Upper lobe of right lung (tissue), 1 donor: ENCODE results near the gene SRXN1. TPM values are rescaled to one million over a fixed set of nuclear protein-coding genes. Genes with fewer than 3 reads are reported as not detected.

ENCODE experiments used
- ATAC-seq: fragments of 200-7000 bp; cut with Tn5 transposase; one replicate; pipeline ENCODE4 v1.9.1; 2020; ENCODE audit warnings: mild to moderate bottlenecking, moderate library complexity
- DNase-seq: peaks from one replicate; pipeline ENCODE4 v3.0.0-alpha.2; 2020
- H3K27ac ChIP-seq: fragments of 200-600 bp; one replicate; pipeline ENCODE4 v1.8.0; 2022
- H3K27me3 ChIP-seq: fragments of 200-600 bp; one replicate; pipeline ENCODE4 v1.8.0; 2022; ENCODE audit warnings: mild to moderate bottlenecking
- H3K36me3 ChIP-seq: fragments of 200-600 bp; one replicate; pipeline ENCODE4 v1.8.0; 2022
- H3K4me1 ChIP-seq: fragments of 200-600 bp; one replicate; pipeline ENCODE4 v1.8.0; 2022
- H3K4me3 ChIP-seq: fragments of 200-600 bp; one replicate; pipeline ENCODE4 v1.8.0; 2022; ENCODE audit warnings: mild to moderate bottlenecking
- H3K9me3 ChIP-seq: fragments of 200-600 bp; one replicate; pipeline ENCODE4 v1.8.0; 2022
- CTCF ChIP-seq: fragments of 200-600 bp; IDR thresholded peaks from one replicate; pipeline ENCODE4 v1.8.0; 2022; ENCODE audit warnings: antibody characterized with exemption
- intact Hi-C: fragments of 100-400 bp; cut with DNase I; formaldehyde crosslinking; loops from one replicate; pipeline ENCODE4 v1.11.0; 2022
- total RNA-seq: library from RNA; stranded (reverse); fragmentation: NEBNext Ultra II Directional; extraction: Animal tissue kit (Norgen Biotek cat#: 25700); gene quantifications from one replicate; pipeline ENCODE4 v1.2.1, GENCODE V29; 2021
- donor health status: DM: no; HTN: yes; CAD: no; lungs with severe emphysema.

The SRXN1 gene
- total RNA-seq, 1 donor from 2014 or later, result 41.2 TPM

GRCh38 chr20:623704-624103, 29.3 kb downstream of the SRXN1 start:
- no peaks in the 10 kb centered on the region for H3K9me3 ChIP-seq
- DNase-seq (no peak), ATAC-seq (no peak)
- no peaks in the 10 kb centered on the region for H3K27me3 ChIP-seq
- no peak for TF ChIP-seq CTCF
- H3K27ac ChIP-seq, result no peak overlapping the region
- intact Hi-C loops, result no loop called here
- H3K4me3 ChIP-seq, result no peak overlapping the region
- no peaks in the 10 kb centered on the region for H3K36me3 ChIP-seq
- no peaks in the 10 kb centered on the region for H3K4me1 ChIP-seq

GRCh38 chr20:623021-623420, 30.0 kb downstream of the SRXN1 start:
- no peak for TF ChIP-seq CTCF
- Histone ChIP-seq H3K27me3 (no peaks in the 10 kb centered on the region), H3K4me3 (no peak overlapping the region), H3K27ac (no peak overlapping the region), H3K4me1 (no peaks in the 10 kb centered on the region), H3K36me3 (no peaks in the 10 kb centered on the region), H3K9me3 (no peaks in the 10 kb centered on the region)
- intact Hi-C loops, result no loop called here
- DNase-seq (no peak), ATAC-seq (no peak)

DNA sequence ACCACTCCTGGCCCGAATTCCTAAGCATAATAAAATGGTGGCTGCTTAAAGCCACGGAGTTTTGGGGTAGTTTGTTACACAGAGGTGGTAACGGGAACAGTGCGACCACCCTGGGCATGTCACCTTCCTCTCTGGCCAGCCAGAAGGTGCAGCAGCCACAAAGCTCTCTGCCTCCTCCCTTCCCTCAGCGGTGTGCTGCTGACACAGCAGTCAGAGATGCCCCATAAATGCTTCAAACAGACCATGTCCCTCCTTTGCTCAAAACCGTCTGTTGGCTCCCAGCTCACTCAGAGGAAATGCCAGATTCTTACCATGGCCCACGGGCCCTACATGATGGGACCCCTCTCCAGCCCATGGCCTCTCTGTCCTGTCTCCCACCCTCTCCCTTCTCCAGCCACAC, 30.8 kb downstream of the SRXN1 start:
- no peaks in the 10 kb centered on the region for H3K9me3 ChIP-seq
- intact Hi-C loops, result no loop called here
- H3K36me3 ChIP-seq, result no peaks in the 10 kb centered on the region
- H3K4me3 ChIP-seq, result no peak overlapping the region
- DNase-seq (no peak), ATAC-seq (no peak)
- no peaks in the 10 kb centered on the region for H3K4me1 ChIP-seq
- TF ChIP-seq CTCF, result no peak
- H3K27ac ChIP-seq, result no peak overlapping the region
- H3K27me3 ChIP-seq, result no peaks in the 10 kb centered on the region

GRCh38 chr20:621125-621756, 31.8 kb downstream of the SRXN1 start:
- no peak for ATAC-seq
- intact Hi-C loops, result no loop called here
- no peaks in the 10 kb centered on the region for H3K4me1 ChIP-seq

DNA sequence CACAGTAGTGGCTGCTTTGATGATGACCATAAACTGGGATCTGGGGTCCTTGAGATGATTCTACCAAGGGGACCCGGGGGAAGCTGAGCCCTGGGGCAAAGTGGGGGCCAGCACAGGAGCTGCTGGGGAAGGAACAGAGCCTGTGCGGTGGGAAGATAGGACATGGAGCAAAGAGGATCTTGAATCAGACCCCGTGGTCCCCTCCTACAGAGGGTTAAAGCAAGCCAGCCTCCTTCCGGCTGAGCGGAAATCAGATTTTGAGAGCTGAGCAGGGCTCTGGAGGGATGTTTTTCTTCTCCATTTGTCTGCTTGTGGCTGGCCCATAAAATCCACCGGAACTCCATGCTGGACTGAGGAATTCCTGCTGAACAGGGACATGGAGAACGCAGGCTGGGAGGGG, 32.8 kb downstream of the SRXN1 start:
- DNase-seq, result no peak
- no peak overlapping the region for H3K4me3 ChIP-seq
- H3K27me3 ChIP-seq, result no peaks in the 10 kb centered on the region
- H3K27ac ChIP-seq, result no peak overlapping the region
- no peak for ATAC-seq
- H3K4me1 ChIP-seq, result no peaks in the 10 kb centered on the region
- H3K36me3 ChIP-seq, result no peaks in the 10 kb centered on the region
- H3K9me3 ChIP-seq, result no peaks in the 10 kb centered on the region
- intact Hi-C loops, result no loop called here
- TF ChIP-seq CTCF, result no peak

More at GRCh38 chr20:621125-621756, 31.8 kb downstream of the SRXN1 start:
- Histone ChIP-seq H3K27ac (no peak overlapping the region), H3K4me3 (no peak overlapping the region), H3K27me3 (no peaks in the 10 kb centered on the region), H3K36me3 (no peaks in the 10 kb centered on the region), H3K9me3 (no peaks in the 10 kb centered on the region)
- no peak for TF ChIP-seq CTCF
- DNase-seq, result no peak

DNA sequence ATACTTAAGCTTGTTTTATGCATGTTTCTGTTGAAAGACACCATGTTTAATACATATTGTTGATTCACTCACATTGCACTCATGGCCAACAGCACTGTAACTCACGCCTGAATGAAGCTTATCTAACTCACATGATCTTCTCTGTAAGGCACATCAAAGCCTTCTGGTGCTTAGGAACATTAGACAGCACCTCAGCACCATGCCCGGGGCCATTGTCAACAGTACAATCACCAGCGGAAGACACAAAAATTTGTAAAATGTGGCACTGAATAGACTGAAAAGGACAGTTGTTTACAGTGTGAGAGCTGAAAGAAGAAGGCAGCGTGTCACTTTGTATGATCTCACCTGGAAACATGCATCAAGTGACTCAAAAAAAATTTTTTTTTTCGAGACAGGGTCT, 34.0 kb downstream of the SRXN1 start:
- DNase-seq (no peak), ATAC-seq (no peak)
- H3K27me3 ChIP-seq, result peaks cover under 1% of the 10 kb centered on the region
- no peaks in the 10 kb centered on the region for H3K4me1 ChIP-seq
- H3K9me3 ChIP-seq, result no peaks in the 10 kb centered on the region
- H3K4me3 ChIP-seq, result no peak overlapping the region
- no peak overlapping the region for H3K27ac ChIP-seq
- no peaks in the 10 kb centered on the region for H3K36me3 ChIP-seq
- intact Hi-C loops, result no loop called here
- no peak for TF ChIP-seq CTCF
